ENCODE measurements around the gene CRTC1. TPM values are rescaled to one million over a fixed set of nuclear protein-coding genes. Genes with fewer than 3 reads are reported as not detected.

CRTC1 gene
- total RNA-seq, 1 experiment from 2014 or later, result 18.1 TPM

DNA sequence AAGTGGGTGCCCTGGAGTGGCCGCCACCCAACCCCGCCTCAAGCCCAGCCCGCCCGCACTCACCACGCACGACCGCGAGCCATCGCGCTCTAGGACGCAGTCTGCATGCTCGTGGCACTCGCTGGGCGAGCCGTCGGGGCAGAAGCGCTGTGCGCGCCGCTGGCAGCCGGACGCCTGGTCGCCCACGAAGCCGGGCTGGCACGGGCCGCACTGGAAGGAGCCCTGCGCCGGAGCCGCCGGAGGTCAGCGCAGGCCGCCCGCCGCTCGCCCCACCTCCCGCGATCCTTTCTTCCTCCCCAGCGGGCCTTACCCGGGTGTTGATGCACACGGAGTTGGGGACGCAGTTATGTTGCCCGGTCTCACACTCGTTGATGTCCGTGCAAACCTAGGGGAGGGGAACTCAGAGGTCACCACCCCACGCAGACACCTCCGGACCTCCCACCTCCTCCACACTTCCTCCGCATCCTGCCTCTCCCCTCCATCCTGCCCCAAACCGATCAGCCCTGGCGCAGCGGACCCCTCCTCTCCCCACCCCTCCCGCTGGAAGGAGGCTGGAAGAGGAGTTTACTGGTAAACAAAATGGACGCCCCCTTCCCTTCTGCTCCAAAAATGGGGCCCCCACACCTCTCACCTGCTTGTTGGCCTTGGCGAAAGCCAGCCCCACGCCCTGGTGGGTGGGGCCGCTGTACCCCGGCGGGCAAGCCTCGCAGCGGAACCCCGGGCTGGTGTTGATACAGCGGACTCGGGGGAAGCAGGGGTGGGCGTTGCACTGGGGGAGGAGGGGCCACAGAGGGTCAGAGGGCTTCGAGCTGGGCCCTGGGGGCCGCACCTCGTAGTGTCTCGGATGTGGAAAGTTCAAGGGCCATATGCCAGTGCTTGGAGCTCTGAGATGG is 105.3 kb downstream of the CRTC1 start:
- DNase-seq (ENCODE audit: low spot score), result no peak
- no TSS peak for BruUV-seq (replicated peaks)
- POLR2A ChIA-PET (ENCODE audit: low non-redundant PET), result no interaction called here

DNA sequence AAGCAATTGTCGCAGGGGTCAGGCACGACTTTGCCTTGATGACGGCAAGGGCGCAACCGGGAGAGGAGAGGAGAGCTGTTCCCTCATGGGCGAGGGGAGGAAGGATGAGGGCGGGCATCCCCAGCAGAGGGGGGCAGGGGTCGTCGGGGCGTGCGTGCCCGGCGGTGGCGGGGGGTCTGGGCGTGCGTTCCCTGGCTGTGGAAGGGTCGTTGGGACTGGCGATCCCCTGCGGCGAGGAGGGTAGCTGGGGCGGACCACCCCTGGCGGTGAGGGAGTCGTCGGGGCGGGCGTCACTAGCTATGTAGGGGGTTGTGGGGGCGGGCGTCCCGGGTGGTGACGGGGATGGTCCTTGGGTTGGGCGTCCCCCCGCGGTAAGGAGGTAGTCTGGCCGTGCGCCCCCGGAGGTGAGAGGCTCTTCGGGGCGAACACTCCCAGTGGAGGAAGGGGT is 106.0 kb downstream of the CRTC1 start:
- H3K9me3 ChIP-seq (ENCODE audit: low read depth, low read length, poor library complexity, severe bottlenecking), result no peaks in the 10 kb centered on the region
- ChIA-PET POLR2A (ENCODE audit: low non-redundant PET) (no interaction called here), CTCF (no interaction called here)
- TF ChIP-seq, protein P1, sequence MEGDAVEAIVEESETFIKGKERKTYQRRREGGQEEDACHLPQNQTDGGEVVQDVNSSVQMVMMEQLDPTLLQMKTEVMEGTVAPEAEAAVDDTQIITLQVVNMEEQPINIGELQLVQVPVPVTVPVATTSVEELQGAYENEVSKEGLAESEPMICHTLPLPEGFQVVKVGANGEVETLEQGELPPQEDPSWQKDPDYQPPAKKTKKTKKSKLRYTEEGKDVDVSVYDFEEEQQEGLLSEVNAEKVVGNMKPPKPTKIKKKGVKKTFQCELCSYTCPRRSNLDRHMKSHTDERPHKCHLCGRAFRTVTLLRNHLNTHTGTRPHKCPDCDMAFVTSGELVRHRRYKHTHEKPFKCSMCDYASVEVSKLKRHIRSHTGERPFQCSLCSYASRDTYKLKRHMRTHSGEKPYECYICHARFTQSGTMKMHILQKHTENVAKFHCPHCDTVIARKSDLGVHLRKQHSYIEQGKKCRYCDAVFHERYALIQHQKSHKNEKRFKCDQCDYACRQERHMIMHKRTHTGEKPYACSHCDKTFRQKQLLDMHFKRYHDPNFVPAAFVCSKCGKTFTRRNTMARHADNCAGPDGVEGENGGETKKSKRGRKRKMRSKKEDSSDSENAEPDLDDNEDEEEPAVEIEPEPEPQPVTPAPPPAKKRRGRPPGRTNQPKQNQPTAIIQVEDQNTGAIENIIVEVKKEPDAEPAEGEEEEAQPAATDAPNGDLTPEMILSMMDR (conservative IDR thresholded peaks at IDR 0.05; ENCODE audit: low read depth, low read length), result no peak
- peak; percentile 59 for TF ChIP-seq EZH2 (IDR thresholded peaks at IDR 0.05; ENCODE audit: borderline replicate concordance, low read depth, low read length, poor library complexity, severe bottlenecking)
- H3K4me1 ChIP-seq (ENCODE audit: insufficient read depth, low read length, poor library complexity, severe bottlenecking), result peaks cover 14% of the 10 kb centered on the region
- no peaks in the 10 kb centered on the region for H3K36me3 ChIP-seq (ENCODE audit: insufficient read depth, low read length, poor library complexity, severe bottlenecking)
- intact Hi-C loops (cut with micrococcal nuclease; ENCODE audit: unreplicated experiment), result no loop called here
- H3K4me3 ChIP-seq (ENCODE audit: low read depth, low read length, poor library complexity, severe bottlenecking), result peak overlapping the region; percentile 29
- BruUV-seq (replicated peaks), result no TSS peak
- H3K27me3 ChIP-seq (replicated peaks; ENCODE audit: insufficient read depth, low read depth, low read length, poor library complexity), result peaks cover 50% of the 10 kb centered on the region
- no peak for DNase-seq (ENCODE audit: low spot score)
- no peak overlapping the region for H3K27ac ChIP-seq (ENCODE audit: low read depth, low read length, poor library complexity, severe bottlenecking)

More for the DNA sequence above, 105.3 kb downstream of the CRTC1 start:
- Histone ChIP-seq H3K4me3 (ENCODE audit: low read depth, low read length, poor library complexity, severe bottlenecking) (no peak overlapping the region), H3K27me3 (replicated peaks; ENCODE audit: insufficient read depth, low read depth, low read length, poor library complexity) (peaks cover 50% of the 10 kb centered on the region), H3K27ac (ENCODE audit: low read depth, low read length, poor library complexity, severe bottlenecking) (no peak overlapping the region), H3K4me1 (ENCODE audit: insufficient read depth, low read length, poor library complexity, severe bottlenecking) (peaks cover 14% of the 10 kb centered on the region), H3K36me3 (ENCODE audit: insufficient read depth, low read length, poor library complexity, severe bottlenecking) (no peaks in the 10 kb centered on the region), H3K9me3 (ENCODE audit: low read depth, low read length, poor library complexity, severe bottlenecking) (no peaks in the 10 kb centered on the region)
- intact Hi-C loops (cut with micrococcal nuclease; ENCODE audit: unreplicated experiment), result no loop called here
- TF ChIP-seq, protein P1 (conservative IDR thresholded peaks at IDR 0.05; ENCODE audit: low read depth, low read length), result no peak
- TF ChIP-seq EZH2 (IDR thresholded peaks at IDR 0.05; ENCODE audit: borderline replicate concordance, low read depth, low read length, poor library complexity, severe bottlenecking), result no peak
- CTCF ChIA-PET, result no interaction called here

DNA sequence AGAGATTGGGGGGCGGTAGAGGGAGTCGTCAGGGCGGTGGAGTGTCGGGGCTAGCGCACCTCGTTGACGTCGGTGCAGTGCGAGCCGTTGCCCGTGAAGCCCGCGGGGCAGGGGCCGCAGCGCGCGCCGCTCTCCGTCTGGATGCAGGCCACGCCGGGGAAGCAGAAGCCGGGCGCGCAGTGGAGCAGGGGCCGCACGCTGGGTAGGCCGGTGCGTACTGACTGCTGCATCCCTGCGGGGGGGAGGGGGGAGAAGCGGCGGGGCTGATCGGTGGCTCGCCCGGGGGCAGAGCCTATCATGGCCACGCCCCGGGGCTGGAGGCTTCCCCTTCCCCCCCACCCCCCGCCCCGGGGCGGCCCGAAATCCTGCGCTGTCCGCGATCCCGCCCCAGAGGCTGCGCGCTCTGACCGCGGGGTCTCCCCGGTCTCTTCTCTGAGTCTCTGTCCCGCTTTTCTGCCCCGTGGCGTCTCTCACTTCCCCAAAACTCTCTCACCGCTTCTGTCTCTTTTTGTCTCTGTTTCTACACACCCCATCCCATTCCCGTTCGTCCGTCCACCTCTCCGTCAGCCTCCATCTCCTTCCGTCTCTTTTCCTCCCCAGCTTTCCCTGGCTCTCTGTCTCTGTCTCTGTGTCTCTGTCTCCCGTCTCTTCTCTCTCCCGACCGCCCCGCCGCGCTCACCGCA is 106.5 kb downstream of the CRTC1 start:
- Histone ChIP-seq H3K9me3 (ENCODE audit: low read depth, low read length, poor library complexity, severe bottlenecking) (no peaks in the 10 kb centered on the region), H3K4me1 (ENCODE audit: insufficient read depth, low read length, poor library complexity, severe bottlenecking) (peaks cover 14% of the 10 kb centered on the region), H3K27me3 (replicated peaks; ENCODE audit: insufficient read depth, low read depth, low read length, poor library complexity) (peaks cover 50% of the 10 kb centered on the region), H3K4me3 (ENCODE audit: low read depth, low read length, poor library complexity, severe bottlenecking) (peak overlapping the region; percentile 29), H3K36me3 (ENCODE audit: insufficient read depth, low read length, poor library complexity, severe bottlenecking) (no peaks in the 10 kb centered on the region), H3K27ac (ENCODE audit: low read depth, low read length, poor library complexity, severe bottlenecking) (no peak overlapping the region)
- no TSS peak for BruUV-seq (replicated peaks)
- ChIA-PET POLR2A (ENCODE audit: low non-redundant PET) (no interaction called here), CTCF (no interaction called here)
- no peak for TF ChIP-seq EZH2 (IDR thresholded peaks at IDR 0.05; ENCODE audit: borderline replicate concordance, low read depth, low read length, poor library complexity, severe bottlenecking)
- TF ChIP-seq, protein P1 (conservative IDR thresholded peaks at IDR 0.05; ENCODE audit: low read depth, low read length), result no peak
- peak; percentile 72 for DNase-seq (ENCODE audit: low spot score)
- intact Hi-C loops (cut with micrococcal nuclease; ENCODE audit: unreplicated experiment), result no loop called here
